HUES48 (cell line): Measurements from ENCODE around the gene PCDHGA7.
"Not testable (repeated sequence)": the region's sequence is repeated elsewhere in the genome, so short reads cannot be mapped to it uniquely, and the experiment has no call there.

Source experiments
- H3K27ac ChIP-seq: one replicate; pipeline ENCODE4 v1.7.0; 2013; ENCODE audit warnings: low read depth, low read length, inconsistent platforms
- H3K27me3 ChIP-seq: 2 replicates; pipeline ENCODE4 v1.6.1; 2013; ENCODE audit warnings: mild to moderate bottlenecking, low read length; ENCODE audit not compliant: control insufficient read depth, insufficient read depth
- H3K36me3 ChIP-seq: 2 replicates; pipeline ENCODE4 v1.6.1; 2013; ENCODE audit warnings: low read length; ENCODE audit not compliant: control insufficient read depth, insufficient read depth
- H3K4me1 ChIP-seq: 2 replicates; pipeline ENCODE4 v1.6.1; 2013; ENCODE audit warnings: mild to moderate bottlenecking, low read length; ENCODE audit not compliant: control insufficient read depth, insufficient read depth
- H3K4me3 ChIP-seq: 2 replicates; pipeline ENCODE4 v1.5.1; 2013; ENCODE audit warnings: mild to moderate bottlenecking, low read depth, low read length
- H3K9ac ChIP-seq: 2 replicates; pipeline ENCODE4 v1.6.1; 2013; ENCODE audit warnings: mild to moderate bottlenecking, low read depth, low read length, moderate library complexity
- H3K9me3 ChIP-seq: 2 replicates; pipeline ENCODE4 v1.6.1; 2013; ENCODE audit warnings: low read length; ENCODE audit not compliant: control insufficient read depth, insufficient read depth

PCDHGA7 gene

GRCh38 chr5:141382469-141383294 lies at the start of gene PCDHGA7:
TSS of gene PCDHGA7 (plus strand) at chr5:141382742. CDS start at chr5:141382900, 158 bp downstream.
- no peaks in the 10 kb centered on the region for H3K4me1 ChIP-seq
- no peaks in the 10 kb centered on the region for H3K36me3 ChIP-seq
- no peak within 1 kb of the TSS for H3K4me3 ChIP-seq
- H3K9ac ChIP-seq: no peak within 1 kb of the TSS
- H3K27me3 ChIP-seq: no peaks in the 10 kb centered on the region
- no peak within 1 kb of the TSS for H3K27ac ChIP-seq
- H3K9me3 ChIP-seq: peaks cover 43% of the 10 kb centered on the region

- H3K9me3 ChIP-seq: peaks cover 38% of the 10 kb centered on the region
- no peaks in the 10 kb centered on the region for H3K36me3 ChIP-seq
- no peaks in the 10 kb centered on the region for H3K4me1 ChIP-seq
- no peaks in the 10 kb centered on the region for H3K27me3 ChIP-seq
- H3K9ac ChIP-seq: no peak within 1 kb of the TSS
- H3K4me3 ChIP-seq: no peak within 1 kb of the TSS
- H3K27ac ChIP-seq: no peak within 1 kb of the TSS
Observed at GRCh38 chr5:141338538-141339306, 43.8 kb upstream of the PCDHGA7 start, which contains the start of gene PCDHGA2. TSS of gene PCDHGA2 (plus strand) at chr5:141338760.

- H3K36me3 ChIP-seq, H3K27ac ChIP-seq: not testable (repeated sequence)
- peaks cover 39% of the 10 kb centered on the region for H3K9me3 ChIP-seq
Observed at GRCh38 chr5:141340781-141341354, 41.7 kb upstream of the PCDHGA7 start.

GRCh38 chr5:141342773-141343172 lies 39.8 kb upstream of the PCDHGA7 start:
- peaks cover 39% of the 10 kb centered on the region for H3K9me3 ChIP-seq
- no peaks in the 10 kb centered on the region for H3K4me1 ChIP-seq
- H3K9ac ChIP-seq: no peak overlapping the region
- no peaks in the 10 kb centered on the region for H3K27me3 ChIP-seq
- H3K4me3 ChIP-seq: no peak overlapping the region
- H3K27ac ChIP-seq: no peak overlapping the region
- no peaks in the 10 kb centered on the region for H3K36me3 ChIP-seq

More at GRCh38 chr5:141340781-141341354, 41.7 kb upstream of the PCDHGA7 start:
- H3K4me1 ChIP-seq, H3K9ac ChIP-seq, H3K4me3 ChIP-seq, H3K27me3 ChIP-seq: not testable (repeated sequence)

- peak within 1 kb of the TSS; percentile 63 for H3K4me3 ChIP-seq
- no peaks in the 10 kb centered on the region for H3K36me3 ChIP-seq
- peaks cover 43% of the 10 kb centered on the region for H3K9me3 ChIP-seq
- no peaks in the 10 kb centered on the region for H3K4me1 ChIP-seq
- H3K27ac ChIP-seq: peak within 1 kb of the TSS; percentile 26
- H3K27me3 ChIP-seq: no peaks in the 10 kb centered on the region
- H3K9ac ChIP-seq: 0 out of 2 replicates have a peak within 1 kb of the TSS, but pooled peaks have one; percentile 24
Observed at GRCh38 chr5:141343242-141343952, 39.1 kb upstream of the PCDHGA7 start, which contains the start of gene PCDHGA3. TSS of gene PCDHGA3 (plus strand) at chr5:141343829. CDS start at chr5:141344034, 205 bp downstream.

- H3K27me3 ChIP-seq: no peaks in the 10 kb centered on the region
- H3K36me3 ChIP-seq: no peaks in the 10 kb centered on the region
- H3K9me3 ChIP-seq: peaks cover 43% of the 10 kb centered on the region
- peak overlapping the region; percentile 63 for H3K4me3 ChIP-seq
- H3K4me1 ChIP-seq: no peaks in the 10 kb centered on the region
- H3K9ac ChIP-seq: 0 out of 2 replicates have a peak overlapping the region, but pooled peaks have one; percentile 24
- H3K27ac ChIP-seq: peak overlapping the region; percentile 26
Observed at GRCh38 chr5:141343953-141344463, 38.5 kb upstream of the PCDHGA7 start.

DNA sequence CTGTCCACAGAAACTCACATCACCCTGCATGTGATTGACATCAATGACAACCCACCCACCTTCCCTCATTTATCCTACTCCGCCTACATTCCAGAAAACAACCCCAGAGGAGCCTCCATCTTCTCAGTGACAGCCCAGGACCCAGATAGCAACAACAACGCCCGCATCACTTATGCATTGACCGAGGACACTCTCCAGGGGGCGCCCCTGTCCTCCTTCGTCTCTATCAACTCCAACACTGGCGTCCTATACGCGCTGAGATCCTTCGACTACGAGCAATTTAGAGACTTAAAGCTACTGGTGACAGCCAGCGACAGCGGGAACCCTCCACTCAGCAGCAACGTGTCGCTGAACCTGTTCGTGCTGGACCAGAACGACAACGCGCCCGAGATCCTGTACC lies 37.2 kb upstream of the PCDHGA7 start:
- Histone ChIP-seq H3K27me3 (no peaks in the 10 kb centered on the region), H3K9ac (no peak overlapping the region), H3K27ac (no peak overlapping the region), H3K4me3 (no peak overlapping the region), H3K36me3 (no peaks in the 10 kb centered on the region), H3K9me3 (peaks cover 31% of the 10 kb centered on the region), H3K4me1 (no peaks in the 10 kb centered on the region)

GRCh38 chr5:141346017-141346416 lies 36.5 kb upstream of the PCDHGA7 start:
- H3K4me1 ChIP-seq, H3K27me3 ChIP-seq, H3K4me3 ChIP-seq, H3K9ac ChIP-seq, H3K27ac ChIP-seq, H3K36me3 ChIP-seq: not testable (repeated sequence)
- H3K9me3 ChIP-seq: peaks cover 31% of the 10 kb centered on the region

- Histone ChIP-seq H3K27me3 (no peaks in the 10 kb centered on the region), H3K36me3 (no peaks in the 10 kb centered on the region), H3K9me3 (peaks cover 39% of the 10 kb centered on the region), H3K27ac (no peak within 1 kb of the TSS), H3K4me3 (peak within 1 kb of the TSS; percentile 27; the same call in 1 of the 2 replicates), H3K9ac (no peak within 1 kb of the TSS), H3K4me1 (no peaks in the 10 kb centered on the region)
Observed at GRCh38 chr5:141349917-141350619, 32.5 kb upstream of the PCDHGA7 start, which contains the start of gene PCDHGB1. TSS of gene PCDHGB1 (plus strand) at chr5:141350099. CDS start at chr5:141350261, 162 bp downstream.

GRCh38 chr5:141351591-141351990 lies 31.0 kb upstream of the PCDHGA7 start:
- H3K27me3 ChIP-seq: no peaks in the 10 kb centered on the region
- no peak overlapping the region for H3K9ac ChIP-seq
- H3K4me1 ChIP-seq: no peaks in the 10 kb centered on the region
- no peak overlapping the region for H3K4me3 ChIP-seq
- peaks cover 51% of the 10 kb centered on the region for H3K9me3 ChIP-seq
- H3K36me3 ChIP-seq: no peaks in the 10 kb centered on the region
- H3K27ac ChIP-seq: no peak overlapping the region
